Erythroblast (primary cell): ENCODE data around the gene LTB4R2.

Experiments used
- GATA1 ChIP-seq: IDR thresholded peaks from 2 replicates; pipeline ENCODE4 v1.6.1; 2011; ENCODE audit warnings: low read depth, mild to moderate bottlenecking, control low read depth, low read length, moderate library complexity
- POLR2A ChIP-seq: IDR thresholded peaks from 2 replicates; pipeline ENCODE4 v1.6.1; 2011; ENCODE audit warnings: mild to moderate bottlenecking, low read length

- TF ChIP-seq POLR2A (no peak), GATA1 (no peak)
Observed at GRCh38 chr14:24267516-24267915, 42.4 kb upstream of the LTB4R2 start.
